Ovary (tissue), 10 donors: Measurements from ENCODE around the gene ABI3BP. TPM values are rescaled to one million over a fixed set of nuclear protein-coding genes. Genes with fewer than 3 reads are reported as not detected.

Source experiments
- DNase-seq, 5 donors: peaks; one replicate each; pipeline ENCODE4 v3.0.0-alpha.2; 2019 to 2020
- H3K27ac ChIP-seq, 2 donors: fragments of 200-600 bp; one replicate each; pipeline versions ENCODE4 v1.5.1 to v1.8.0; 2019 to 2022
- H3K27me3 ChIP-seq: fragments of 200-600 bp; one replicate; pipeline ENCODE4 v1.8.0; 2022
- H3K36me3 ChIP-seq: fragments of 200-600 bp; sonication (generic); one replicate; pipeline ENCODE4 v1.5.1; 2019
- H3K4me1 ChIP-seq: one replicate; pipeline ENCODE4 v1.8.1; 2013; ENCODE audit warnings: mild to moderate bottlenecking, moderate library complexity; ENCODE audit not compliant: insufficient read depth
- H3K4me3 ChIP-seq: fragments of 200-600 bp; sonication (generic); one replicate; pipeline ENCODE4 v1.5.1; 2017
- H3K9me3 ChIP-seq, 2 donors: fragments of 200-600 bp in 1 of 2; sonication (generic) in 1 of 2; one replicate each; pipeline versions ENCODE4 v1.5.1 to v1.8.1; 2013 to 2019; ENCODE audit warnings: mild to moderate bottlenecking in 1 of 2, moderate library complexity in 1 of 2
- CTCF ChIP-seq, 3 donors: fragments of 450-650 bp in 2 of 3; fragments of 200-600 bp in 1 of 3; IDR thresholded peaks; one replicate each; pipeline versions ENCODE4 v1.5.1 to v1.8.0; 2016 to 2022; ENCODE audit warnings: antibody characterized with exemption in 3 of 3, mild to moderate bottlenecking in 1 of 3
- EP300 ChIP-seq: sonication (generic); formaldehyde crosslinking; IDR thresholded peaks from one replicate; pipeline ENCODE4 v1.6.1; 2017; ENCODE audit warnings: antibody characterized with exemption
- POLR2A ChIP-seq: fragments of 450-650 bp; IDR thresholded peaks from one replicate; pipeline ENCODE4 v1.6.1; 2017; ENCODE audit warnings: antibody characterized with exemption, mild to moderate bottlenecking, moderate library complexity
- WGBS, 3 donors: extraction: QIAGEN DNeasy Blood & Tissue Kit in 1 of 3; methylation state at CpG; one replicate each; pipeline versions ENCODE4 v1.1.5 to v1.1.7; 2013 to 2017; 5-methylcytosine and 5-hydroxymethylcytosine counted together
- intact Hi-C, 4 donors: fragments of 100-400 bp; cut with DNase I; formaldehyde crosslinking; loops; one replicate each; pipeline versions ENCODE4 v1.11.0 to v1.15.1; 2022 to 2023
- long read RNA-seq, 3 donors: library from polyadenylated mRNA in 2 of 3; unstranded in 2 of 3; transcript quantifications; one replicate each; pipeline ENCODE4 v2.0.0 and lab custom pipeline, GENCODE V29; 2021 to 2026
- polyA plus RNA-seq, 2 donors: library from polyadenylated mRNA; stranded (reverse); fragments of 200-250 nt in 1 of 2; fragments of 350-450 nt in 1 of 2; fragmentation: Illumina TruSeq in 1 of 2; extraction: RNeasy Lipid Tissue Mini Kit (QIAGEN cat#74804) in 1 of 2; gene quantifications; one replicate each; pipeline ENCODE4 v1.2.3, GENCODE V29; 2013 to 2014
- total RNA-seq, 7 donors: library from RNA; depleted of rRNA in 2 of 7; stranded (reverse); fragments of >200 nt in 2 of 7; fragmentation: NEBNext Ultra II Directional in 3 of 7; extraction: Animal tissue kit (Norgen Biotek cat#: 25700) in 3 of 7; gene quantifications; one replicate each; pipeline versions ENCODE4 v1.1.0 to v1.2.4, GENCODE V29; 2016 to 2023
- donor health status: DM: no; HTN: no; CAD: no; lungs with moderate emphysema.
- donor health status: DM: no; HTN: no; CAD: no.
- donor health status: Bipolar disorder and iron deficiency.
- donor health status: DM: yes; HTN: yes; CAD: no.
- donor health status: DM: no; HTN: no; CAD: no.
- donor health status: DM: yes; HTN: yes; CAD: no.

Gene ABI3BP
- total RNA-seq (100 to 1,000 TPM in 3 of 7 donors, 10 to 100 TPM in 4; 31.1 to 165 (median 84.1) TPM), polyA plus RNA-seq (100 to 1,000 TPM in 1 of 2 donors, 10 to 100 TPM in 1; 62.5 to 229 TPM)
- long read RNA-seq, donor 1, partial matches to known transcripts = 9 of 23 reads
- long read RNA-seq, donor 1, other reads (novel, unspliced or antisense) = 14 of 23 reads
- long read RNA-seq, donor 2 = 0 reads
- long read RNA-seq, donor 3, partial matches to known transcripts = 7 of 25 reads
- long read RNA-seq, donor 3, other reads (novel, unspliced or antisense) = 18 of 25 reads

- intact Hi-C loops = no loop called here
- H3K9me3 ChIP-seq = no peaks in the 10 kb centered on the region
- peak within 1 kb of the TSS; percentile 37 for H3K4me3 ChIP-seq
- no peak for TF ChIP-seq EP300
- TF ChIP-seq POLR2A = peak; percentile 59
- peak within 1 kb of the TSS in 1 of 2 donors; percentile 75 for H3K27ac ChIP-seq
- DNase-seq = peak; percentile 76 to 87 (median 79)
- 1 to 4% (median 4%) methylated on average over 5 of the region's 5 CpGs for WGBS, 3 donors
- H3K27me3 ChIP-seq = no peaks in the 10 kb centered on the region
- H3K36me3 ChIP-seq = no peaks in the 10 kb centered on the region
- peaks cover 1% of the 10 kb centered on the region for H3K4me1 ChIP-seq
These were observed at the start of gene ABI3BP for GRCh38 chr3:100993309-100993708. ABI3BP (minus strand) TSS chr3:100993421; CDS start chr3:100993384, 37 bp downstream.

GRCh38 chr3:101039285-101039684 is 46.1 kb upstream of the ABI3BP start:
- Histone ChIP-seq H3K27me3 (no peaks in the 10 kb centered on the region), H3K9me3 (no peaks in the 10 kb centered on the region), H3K36me3 (no peaks in the 10 kb centered on the region), H3K4me1 (no peaks in the 10 kb centered on the region), H3K27ac (no peak overlapping the region), H3K4me3 (no peak overlapping the region)
- TF ChIP-seq EP300 (no peak), POLR2A (no peak), CTCF (IDR thresholded peaks at IDR 0.05) (no peak)
- intact Hi-C loops = loop anchor here in 1 of 4 donors (10.0 kb wide), 1 partner anchor 634 kb away; the partner anchor contains the start of genes LNP1 and TOMM70
- 80 to 83% (median 81%) methylated on average over 2 of the region's 2 CpGs for WGBS, 3 donors
- DNase-seq = no peak

GRCh38 chr3:101038880-101039279 is 45.7 kb upstream of the ABI3BP start:
- Histone ChIP-seq H3K27me3 (no peaks in the 10 kb centered on the region), H3K27ac (no peak overlapping the region), H3K36me3 (no peaks in the 10 kb centered on the region), H3K9me3 (no peaks in the 10 kb centered on the region), H3K4me3 (no peak overlapping the region), H3K4me1 (no peaks in the 10 kb centered on the region)
- intact Hi-C loops = loop anchor here in 1 of 4 donors (10.0 kb wide), 1 partner anchor 634 kb away; the partner anchor contains the start of genes LNP1 and TOMM70
- no peak for TF ChIP-seq CTCF (IDR thresholded peaks at IDR 0.05)
- TF ChIP-seq POLR2A = no peak
- no peak for TF ChIP-seq EP300
- DNase-seq = no peak
- 53 to 57% (median 53%) methylated on average over 1 of the region's 1 CpG for WGBS, 3 donors

GRCh38 chr3:101038393-101038792 is 45.2 kb upstream of the ABI3BP start:
- TF ChIP-seq EP300 = no peak
- no peak for TF ChIP-seq CTCF (IDR thresholded peaks at IDR 0.05)
- no peak for TF ChIP-seq POLR2A
- Histone ChIP-seq H3K27me3 (no peaks in the 10 kb centered on the region), H3K9me3 (no peaks in the 10 kb centered on the region), H3K4me3 (no peak overlapping the region), H3K36me3 (no peaks in the 10 kb centered on the region), H3K27ac (no peak overlapping the region), H3K4me1 (no peaks in the 10 kb centered on the region)
- intact Hi-C loops = loop anchor here in 1 of 4 donors (10.0 kb wide), 1 partner anchor 634 kb away; the partner anchor contains the start of genes LNP1 and TOMM70
- WGBS, 3 donors = 86 to 97% (median 95%) methylated on average over 1 of the region's 1 CpG
- no peak for DNase-seq

- no peaks in the 10 kb centered on the region for H3K4me1 ChIP-seq
- no peaks in the 10 kb centered on the region for H3K36me3 ChIP-seq
- H3K4me3 ChIP-seq = no peak overlapping the region
- no peak overlapping the region for H3K27ac ChIP-seq
- H3K27me3 ChIP-seq = no peaks in the 10 kb centered on the region
- no peak for DNase-seq
- 87 to 98% (median 96%) methylated on average over 5 of the region's 5 CpGs for WGBS, 3 donors
- intact Hi-C loops = loop anchor here in 1 of 4 donors (10.0 kb wide), 1 partner anchor 633 kb away; the partner anchor contains the start of genes LNP1 and TOMM70
- H3K9me3 ChIP-seq = no peaks in the 10 kb centered on the region
- TF ChIP-seq CTCF (IDR thresholded peaks at IDR 0.05) (no peak), POLR2A (no peak), EP300 (no peak)
These were observed 44.4 kb upstream of the ABI3BP start for GRCh38 chr3:101037613-101038012.
